SU-DHL-6 (cell line): ENCODE data around the gene GPR63.

Experiments
- H2AFZ ChIP-seq: fragments of 200-600 bp; sonication (generic); 2 replicates; pipeline ENCODE4 v1.6.1; 2014; ENCODE audit warnings: low read depth, mild to moderate bottlenecking, moderate library complexity, mixed read lengths, antibody characterized with exemption, low read length; ENCODE audit not compliant: severe bottlenecking
- H3F3A ChIP-seq: fragments of 200-600 bp; shearing (Covaris generic); 2 replicates; pipeline ENCODE4 v1.6.0; 2016; ENCODE audit warnings: antibody characterized with exemption, mild to moderate bottlenecking; ENCODE audit not compliant: insufficient read depth
- H3K27ac ChIP-seq: fragments of 200-600 bp; sonication (generic); 2 replicates; pipeline ENCODE4 v1.5.1; 2016; ENCODE audit warnings: low read depth, mild to moderate bottlenecking, low read length, moderate library complexity, mixed read lengths
- H3K27me3 ChIP-seq: fragments of 200-600 bp; sonication (generic), shearing (Covaris generic); 2 replicates; pipeline ENCODE4 v1.6.0; 2014; ENCODE audit warnings: mild to moderate bottlenecking, low read length
- H3K36me3 ChIP-seq: fragments of 200-600 bp; sonication (generic); 2 replicates; pipeline ENCODE4 v1.6.1; 2014; ENCODE audit warnings: mild to moderate bottlenecking, low read length, mixed read lengths
- H3K4me2 ChIP-seq: fragments of 300-600, 200-600 bp; shearing (Covaris generic), sonication (generic); 2 replicates; pipeline ENCODE4 v1.6.0; 2014; ENCODE audit warnings: low read length, low read depth, mild to moderate bottlenecking; ENCODE audit not compliant: poor library complexity, severe bottlenecking
- H3K4me3 ChIP-seq: fragments of 200-600 bp; sonication (generic); 2 replicates; pipeline ENCODE4 v1.5.1; 2014; ENCODE audit warnings: antibody characterized with exemption, low read length, mild to moderate bottlenecking, mixed read lengths; ENCODE audit not compliant: insufficient read depth, poor library complexity, severe bottlenecking
- H3K79me2 ChIP-seq: fragments of 200-600 bp; sonication (generic); 2 replicates; pipeline ENCODE4 v1.6.1; 2014; ENCODE audit warnings: mild to moderate bottlenecking, low read length, moderate library complexity; ENCODE audit not compliant: insufficient read depth
- H3K9ac ChIP-seq: fragments of 200-600 bp; sonication (generic); 2 replicates; pipeline ENCODE4 v1.7.0; 2014; ENCODE audit warnings: mild to moderate bottlenecking, low read length
- H3K9me2 ChIP-seq: fragments of 200-600 bp; sonication (generic); replicated peaks from 2 replicates; pipeline ENCODE4 v1.6.1; 2014; ENCODE audit warnings: low read length; ENCODE audit not compliant: insufficient read depth
- H3K9me3 ChIP-seq: fragments of 200-600 bp; sonication (generic); 2 replicates; pipeline ENCODE4 v1.6.1; 2014; ENCODE audit warnings: low read length, mixed read lengths; ENCODE audit not compliant: insufficient read depth
- H4K20me1 ChIP-seq: fragments of 200-600 bp; sonication (generic); 2 replicates; pipeline ENCODE4 v1.6.1; 2014; ENCODE audit warnings: low read depth, mild to moderate bottlenecking, antibody characterized with exemption, low read length, moderate library complexity, mixed read lengths
- EZH2phosphoT487 ChIP-seq: fragments of 200-600 bp; sonication (generic), shearing (Covaris generic); conservative IDR thresholded peaks from 2 replicates; pipeline ENCODE4 v1.6.1; 2018; ENCODE audit warnings: mild to moderate bottlenecking, antibody characterized with exemption, low read length, moderate library complexity, mixed read lengths
- TF ChIP-seq, protein P1 (sequence below): fragments of 200-600 bp; sonication (generic); IDR thresholded peaks from one replicate; pipeline ENCODE4 v1.5.1; 2017; ENCODE audit warnings: antibody characterized with exemption, mild to moderate bottlenecking, low read length, moderate library complexity; ENCODE audit not compliant: insufficient read depth, poor library complexity, severe bottlenecking

The GPR63 gene

GRCh38 chr6:96762599-96762998, 74.7 kb downstream of the GPR63 start:
- H2AFZ ChIP-seq: no peak overlapping the region
- TF ChIP-seq, protein P1, sequence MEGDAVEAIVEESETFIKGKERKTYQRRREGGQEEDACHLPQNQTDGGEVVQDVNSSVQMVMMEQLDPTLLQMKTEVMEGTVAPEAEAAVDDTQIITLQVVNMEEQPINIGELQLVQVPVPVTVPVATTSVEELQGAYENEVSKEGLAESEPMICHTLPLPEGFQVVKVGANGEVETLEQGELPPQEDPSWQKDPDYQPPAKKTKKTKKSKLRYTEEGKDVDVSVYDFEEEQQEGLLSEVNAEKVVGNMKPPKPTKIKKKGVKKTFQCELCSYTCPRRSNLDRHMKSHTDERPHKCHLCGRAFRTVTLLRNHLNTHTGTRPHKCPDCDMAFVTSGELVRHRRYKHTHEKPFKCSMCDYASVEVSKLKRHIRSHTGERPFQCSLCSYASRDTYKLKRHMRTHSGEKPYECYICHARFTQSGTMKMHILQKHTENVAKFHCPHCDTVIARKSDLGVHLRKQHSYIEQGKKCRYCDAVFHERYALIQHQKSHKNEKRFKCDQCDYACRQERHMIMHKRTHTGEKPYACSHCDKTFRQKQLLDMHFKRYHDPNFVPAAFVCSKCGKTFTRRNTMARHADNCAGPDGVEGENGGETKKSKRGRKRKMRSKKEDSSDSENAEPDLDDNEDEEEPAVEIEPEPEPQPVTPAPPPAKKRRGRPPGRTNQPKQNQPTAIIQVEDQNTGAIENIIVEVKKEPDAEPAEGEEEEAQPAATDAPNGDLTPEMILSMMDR: no peak
- TF ChIP-seq EZH2phosphoT487: no peak
- H3K9me3 ChIP-seq: no peaks in the 10 kb centered on the region
- no peaks in the 10 kb centered on the region for H3F3A ChIP-seq
- no peaks in the 10 kb centered on the region for H3K36me3 ChIP-seq
- no peak overlapping the region for H3K27ac ChIP-seq
- no peaks in the 10 kb centered on the region for H4K20me1 ChIP-seq
- H3K4me2 ChIP-seq: no peak overlapping the region
- no peaks in the 10 kb centered on the region for H3K79me2 ChIP-seq
- no peak overlapping the region for H3K4me3 ChIP-seq
- no peak overlapping the region for H3K9ac ChIP-seq
- H3K27me3 ChIP-seq: no peaks in the 10 kb centered on the region
- H3K9me2 ChIP-seq: no peaks in the 10 kb centered on the region

DNA sequence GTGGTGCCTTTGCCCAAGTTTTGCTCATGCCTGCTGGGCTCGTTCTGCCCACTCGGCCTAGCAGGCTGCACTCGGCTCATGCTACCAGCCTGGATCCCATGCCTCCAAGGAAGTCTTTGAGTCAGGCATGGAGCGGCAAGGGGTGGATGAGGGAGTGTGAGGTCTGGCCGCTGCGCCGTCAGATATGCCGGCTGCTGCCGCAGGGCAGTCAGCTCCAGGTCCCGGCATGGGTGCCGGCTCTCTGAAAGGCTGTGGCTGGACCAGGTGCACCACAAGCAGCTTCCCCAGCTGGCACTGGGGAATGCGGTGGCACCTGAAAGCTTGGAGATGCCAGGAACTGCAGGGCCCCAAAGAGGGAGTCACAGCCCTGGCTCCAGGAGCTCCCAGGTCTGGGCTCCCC, 75.5 kb downstream of the GPR63 start:
- no peaks in the 10 kb centered on the region for H4K20me1 ChIP-seq
- TF ChIP-seq, protein P1: no peak
- TF ChIP-seq EZH2phosphoT487: no peak
- H3K27ac ChIP-seq: no peak overlapping the region
- H3K9me2 ChIP-seq: no peaks in the 10 kb centered on the region
- H3K9me3 ChIP-seq: no peaks in the 10 kb centered on the region
- H3F3A ChIP-seq: no peaks in the 10 kb centered on the region
- H3K4me3 ChIP-seq: no peak overlapping the region
- H3K36me3 ChIP-seq: no peaks in the 10 kb centered on the region
- H3K79me2 ChIP-seq: no peaks in the 10 kb centered on the region
- no peak overlapping the region for H2AFZ ChIP-seq
- H3K9ac ChIP-seq: no peak overlapping the region
- no peaks in the 10 kb centered on the region for H3K27me3 ChIP-seq
- H3K4me2 ChIP-seq: no peak overlapping the region

- Histone ChIP-seq H3F3A (no peaks in the 10 kb centered on the region), H3K79me2 (no peaks in the 10 kb centered on the region), H3K27ac (no peak overlapping the region), H3K9me2 (no peaks in the 10 kb centered on the region), H3K4me2 (no peak overlapping the region), H3K9ac (no peak overlapping the region), H3K9me3 (no peaks in the 10 kb centered on the region), H3K27me3 (no peaks in the 10 kb centered on the region), H4K20me1 (no peaks in the 10 kb centered on the region), H3K36me3 (no peaks in the 10 kb centered on the region), H2AFZ (no peak overlapping the region), H3K4me3 (no peak overlapping the region)
- TF ChIP-seq EZH2phosphoT487: no peak
- TF ChIP-seq, protein P1: no peak
These were observed 77.1 kb downstream of the GPR63 start for GRCh38 chr6:96760153-96760687.
